Parathyroid adenoma (tissue), 2 donors: ENCODE data around the gene WDR18.

Experiments used
- H2AFZ ChIP-seq: fragments of 300-600 bp; sonication (generic); one replicate; pipeline ENCODE4 v1.7.0; 2017; ENCODE audit warnings: antibody characterized with exemption, mild to moderate bottlenecking
- H3K27ac ChIP-seq: fragments of 300-600 bp; sonication (generic); one replicate; pipeline ENCODE4 v1.7.0; 2017
- H3K27me3 ChIP-seq: fragments of 300-600 bp; sonication (generic); one replicate; pipeline ENCODE4 v1.7.0; 2017; ENCODE audit warnings: low read length; ENCODE audit not compliant: control insufficient read depth, insufficient read depth
- H3K36me3 ChIP-seq: fragments of 300-600 bp; sonication (generic); one replicate; pipeline ENCODE4 v1.7.0; 2017; ENCODE audit warnings: low read length; ENCODE audit not compliant: control insufficient read depth, insufficient read depth
- H3K4me1 ChIP-seq: fragments of 300-600 bp; sonication (generic); one replicate; pipeline ENCODE4 v1.7.0; 2017; ENCODE audit warnings: control low read depth
- H3K4me2 ChIP-seq: fragments of 300-600 bp; sonication (generic); one replicate; pipeline ENCODE4 v1.7.0; 2017; ENCODE audit warnings: low read length
- H3K4me3 ChIP-seq: fragments of 300-600 bp; sonication (generic); one replicate; pipeline ENCODE4 v1.7.0; 2017; ENCODE audit warnings: low read depth, low read length
- H3K79me2 ChIP-seq: fragments of 300-600 bp; sonication (generic); one replicate; pipeline ENCODE4 v1.7.0; 2017; ENCODE audit warnings: control low read depth
- H3K9ac ChIP-seq: fragments of 300-600 bp; sonication (generic); one replicate; pipeline ENCODE4 v1.7.0; 2017; ENCODE audit warnings: mild to moderate bottlenecking
- H3K9me3 ChIP-seq: fragments of 300-600 bp; sonication (generic); one replicate; pipeline ENCODE4 v1.7.0; 2017; ENCODE audit warnings: low read length; ENCODE audit not compliant: control insufficient read depth
- TF ChIP-seq, protein P1 (sequence below): fragments of 300-600 bp; sonication (generic); IDR thresholded peaks from one replicate; pipeline ENCODE4 v1.7.0; 2017; ENCODE audit warnings: antibody characterized with exemption, mild to moderate bottlenecking
- donor health status: primary hyperparathyroidism.

Gene WDR18

GRCh38 chr19:971795-972194, 12.3 kb upstream of the WDR18 start:
- H3K4me3 ChIP-seq: no peak overlapping the region
- no peak overlapping the region for H3K9ac ChIP-seq
- H3K9me3 ChIP-seq: no peaks in the 10 kb centered on the region
- H3K36me3 ChIP-seq: no peaks in the 10 kb centered on the region
- no peak overlapping the region for H2AFZ ChIP-seq
- H3K79me2 ChIP-seq: no peaks in the 10 kb centered on the region
- TF ChIP-seq, protein P1, sequence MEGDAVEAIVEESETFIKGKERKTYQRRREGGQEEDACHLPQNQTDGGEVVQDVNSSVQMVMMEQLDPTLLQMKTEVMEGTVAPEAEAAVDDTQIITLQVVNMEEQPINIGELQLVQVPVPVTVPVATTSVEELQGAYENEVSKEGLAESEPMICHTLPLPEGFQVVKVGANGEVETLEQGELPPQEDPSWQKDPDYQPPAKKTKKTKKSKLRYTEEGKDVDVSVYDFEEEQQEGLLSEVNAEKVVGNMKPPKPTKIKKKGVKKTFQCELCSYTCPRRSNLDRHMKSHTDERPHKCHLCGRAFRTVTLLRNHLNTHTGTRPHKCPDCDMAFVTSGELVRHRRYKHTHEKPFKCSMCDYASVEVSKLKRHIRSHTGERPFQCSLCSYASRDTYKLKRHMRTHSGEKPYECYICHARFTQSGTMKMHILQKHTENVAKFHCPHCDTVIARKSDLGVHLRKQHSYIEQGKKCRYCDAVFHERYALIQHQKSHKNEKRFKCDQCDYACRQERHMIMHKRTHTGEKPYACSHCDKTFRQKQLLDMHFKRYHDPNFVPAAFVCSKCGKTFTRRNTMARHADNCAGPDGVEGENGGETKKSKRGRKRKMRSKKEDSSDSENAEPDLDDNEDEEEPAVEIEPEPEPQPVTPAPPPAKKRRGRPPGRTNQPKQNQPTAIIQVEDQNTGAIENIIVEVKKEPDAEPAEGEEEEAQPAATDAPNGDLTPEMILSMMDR: no peak
- H3K4me1 ChIP-seq: no peaks in the 10 kb centered on the region
- H3K27me3 ChIP-seq: no peaks in the 10 kb centered on the region
- no peak overlapping the region for H3K27ac ChIP-seq
- H3K4me2 ChIP-seq: no peak overlapping the region

- Histone ChIP-seq H3K4me1 (no peaks in the 10 kb centered on the region), H3K9me3 (no peaks in the 10 kb centered on the region), H3K4me2 (no peak overlapping the region), H3K27ac (no peak overlapping the region), H3K36me3 (no peaks in the 10 kb centered on the region), H2AFZ (no peak overlapping the region), H3K27me3 (no peaks in the 10 kb centered on the region), H3K9ac (no peak overlapping the region), H3K4me3 (no peak overlapping the region), H3K79me2 (no peaks in the 10 kb centered on the region)
- TF ChIP-seq, protein P1: no peak
Observed at GRCh38 chr19:972281-972680, 11.9 kb upstream of the WDR18 start.

DNA sequence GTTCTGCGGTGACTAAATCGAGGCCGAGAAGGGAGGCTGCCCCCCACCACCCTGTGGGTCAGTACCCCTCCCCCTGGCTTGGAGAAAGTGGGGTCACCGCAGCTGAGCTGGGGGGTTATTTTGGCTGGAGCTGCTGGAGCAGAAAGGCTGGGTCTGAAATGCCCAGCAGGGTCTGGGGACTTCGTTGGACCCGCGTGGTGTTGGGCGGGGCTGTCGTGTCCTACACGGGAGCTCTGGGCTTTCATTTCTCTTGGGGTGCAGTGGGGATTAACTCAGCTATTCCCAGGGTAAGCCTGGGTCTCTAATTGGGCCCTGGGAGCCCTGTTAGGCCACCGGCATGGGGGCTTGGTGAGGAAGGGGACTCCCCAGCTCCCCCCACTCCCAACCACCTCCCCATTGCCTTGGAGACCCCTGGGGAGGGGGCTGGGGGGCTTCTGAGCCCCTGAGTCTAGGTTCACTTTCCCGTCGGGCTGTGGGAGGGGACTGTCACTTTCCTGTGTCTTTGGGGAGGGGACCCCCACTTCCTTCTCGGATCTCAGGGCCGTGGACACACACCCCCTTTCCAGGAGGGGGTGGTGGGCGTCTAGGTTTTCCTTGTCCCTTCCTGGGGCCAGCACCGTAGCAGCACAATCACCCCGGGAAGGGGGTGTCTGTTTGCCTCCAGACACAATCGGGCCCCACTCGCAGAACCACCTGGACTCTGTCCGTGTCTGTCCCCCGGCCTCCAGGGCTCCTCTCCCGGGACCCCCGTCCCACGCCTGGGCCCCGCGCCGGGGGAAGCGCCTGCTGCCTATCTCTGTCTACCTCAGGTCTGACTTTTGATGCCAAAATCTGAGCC, 10.2 kb upstream of the WDR18 start:
- no peaks in the 10 kb centered on the region for H3K27me3 ChIP-seq
- no peaks in the 10 kb centered on the region for H3K36me3 ChIP-seq
- H3K4me1 ChIP-seq: no peaks in the 10 kb centered on the region
- no peak overlapping the region for H2AFZ ChIP-seq
- TF ChIP-seq, protein P1: no peak
- no peak overlapping the region for H3K27ac ChIP-seq
- no peaks in the 10 kb centered on the region for H3K9me3 ChIP-seq
- no peaks in the 10 kb centered on the region for H3K79me2 ChIP-seq
- H3K9ac ChIP-seq: no peak overlapping the region
- H3K4me2 ChIP-seq: no peak overlapping the region
- no peak overlapping the region for H3K4me3 ChIP-seq

DNA sequence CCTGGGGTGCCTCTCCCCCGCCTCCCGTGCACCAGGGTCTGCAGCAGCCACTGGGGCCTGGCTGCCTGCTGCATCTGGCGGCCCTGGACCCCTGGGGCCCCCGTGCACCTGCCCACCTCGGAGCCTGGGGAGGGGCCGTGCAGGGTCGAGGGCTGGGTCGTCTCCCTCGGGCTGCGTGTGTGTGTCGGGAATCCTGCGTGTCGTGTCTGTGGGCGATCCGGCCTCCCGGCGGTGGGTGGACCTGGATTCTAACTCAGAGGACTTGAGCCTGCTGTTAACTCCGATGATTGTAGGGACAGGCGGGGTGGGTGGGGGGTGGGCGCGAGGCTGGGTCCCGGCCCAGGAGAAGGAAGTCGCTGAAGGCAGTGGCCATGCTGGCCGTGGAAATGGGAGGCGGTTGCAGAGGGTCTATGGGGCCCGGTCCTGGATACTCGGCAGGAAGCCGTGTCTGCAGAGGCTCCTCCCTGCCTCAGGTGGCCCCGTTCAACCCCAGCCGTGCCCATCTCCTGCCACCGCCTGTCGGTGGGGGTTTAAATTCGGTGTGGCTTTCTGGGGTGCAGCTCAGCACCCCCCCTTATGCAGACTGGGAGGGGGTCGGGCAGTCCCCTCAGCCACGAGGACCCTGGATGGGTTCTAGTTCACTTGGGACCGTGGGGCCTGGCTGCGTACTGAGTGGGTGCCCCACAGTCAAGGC, 9.4 kb upstream of the WDR18 start:
- no peak overlapping the region for H3K4me2 ChIP-seq
- TF ChIP-seq, protein P1: no peak
- H2AFZ ChIP-seq: no peak overlapping the region

More for the DNA sequence above, 9.4 kb upstream of the WDR18 start:
- no peak overlapping the region for H3K27ac ChIP-seq
- no peak overlapping the region for H3K4me3 ChIP-seq
- H3K4me1 ChIP-seq: no peaks in the 10 kb centered on the region
- H3K27me3 ChIP-seq: no peaks in the 10 kb centered on the region
- H3K9ac ChIP-seq: no peak overlapping the region
- H3K79me2 ChIP-seq: no peaks in the 10 kb centered on the region
- no peaks in the 10 kb centered on the region for H3K9me3 ChIP-seq
- H3K36me3 ChIP-seq: no peaks in the 10 kb centered on the region
